ENCODE results near the gene COL7A1.

DNA sequence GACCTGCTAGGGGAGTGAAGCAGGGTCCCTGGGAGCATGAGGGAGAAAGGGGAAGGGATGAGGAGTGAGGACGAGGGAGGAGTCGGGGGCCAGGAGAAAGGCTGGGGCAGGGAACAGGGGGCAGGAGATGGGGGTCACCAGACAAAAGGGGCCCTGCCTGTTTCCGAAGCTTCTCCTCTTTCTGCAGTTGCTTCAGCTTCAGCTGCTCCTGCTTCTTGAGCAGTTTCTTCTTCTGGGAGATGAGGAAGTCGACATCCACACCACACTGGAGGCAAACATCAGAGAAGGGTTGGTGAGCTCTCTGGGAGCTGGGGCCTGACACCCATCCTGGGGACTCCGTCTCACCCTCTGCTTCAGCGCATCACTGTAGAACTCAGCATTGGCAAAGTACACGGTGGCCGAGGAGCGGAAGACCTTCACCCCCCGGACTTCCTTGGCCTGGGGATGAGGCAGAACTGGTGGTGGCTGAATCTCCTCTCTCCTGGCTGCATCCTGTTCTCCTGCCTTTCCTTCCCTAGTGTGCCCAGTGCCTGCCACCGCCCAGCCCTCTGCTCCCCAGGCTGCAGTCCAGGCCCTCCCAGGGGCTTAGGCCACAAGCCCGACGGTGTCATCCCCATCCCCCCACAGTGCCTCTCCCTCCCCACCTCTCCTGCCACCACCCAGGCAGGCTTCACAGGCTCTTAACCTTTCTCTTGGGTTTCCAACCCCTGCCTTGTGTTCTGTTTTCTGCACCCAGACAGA, 33.3 kb upstream of the COL7A1 start:
- TF ChIP-seq EZH2phosphoT487 (IDR thresholded peaks at IDR 0.05; ENCODE audit: borderline replicate concordance, low read depth, low read length) (no peak), CTCF (conservative IDR thresholded peaks at IDR 0.05; ENCODE audit: low read length) (no peak)
